ENCODE data around the gene C4orf50.

C4orf50 gene

DNA sequence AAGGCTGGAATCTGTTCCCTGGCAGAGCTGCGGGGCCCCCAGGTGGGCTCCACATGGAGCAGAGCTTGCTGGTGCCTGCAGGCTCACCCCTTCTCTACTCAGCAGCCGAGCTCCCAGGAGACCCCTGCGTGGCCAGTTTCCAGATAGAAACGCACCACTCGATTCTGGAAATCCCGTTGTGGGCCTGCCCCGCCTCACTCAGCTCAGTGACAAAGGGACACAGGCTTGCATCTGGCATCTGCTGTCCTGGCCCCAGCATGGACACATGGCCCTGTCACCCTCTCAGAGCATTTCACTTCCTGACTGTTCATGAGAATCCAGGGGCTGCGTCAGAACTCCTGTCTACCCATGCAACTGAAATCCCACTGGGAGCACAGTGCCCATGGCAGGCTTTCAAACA lies 20.5 kb upstream of the C4orf50 start:
- intact Hi-C loops (cut with DNase I; ENCODE audit: low total_unique reads) = no loop called here

DNA sequence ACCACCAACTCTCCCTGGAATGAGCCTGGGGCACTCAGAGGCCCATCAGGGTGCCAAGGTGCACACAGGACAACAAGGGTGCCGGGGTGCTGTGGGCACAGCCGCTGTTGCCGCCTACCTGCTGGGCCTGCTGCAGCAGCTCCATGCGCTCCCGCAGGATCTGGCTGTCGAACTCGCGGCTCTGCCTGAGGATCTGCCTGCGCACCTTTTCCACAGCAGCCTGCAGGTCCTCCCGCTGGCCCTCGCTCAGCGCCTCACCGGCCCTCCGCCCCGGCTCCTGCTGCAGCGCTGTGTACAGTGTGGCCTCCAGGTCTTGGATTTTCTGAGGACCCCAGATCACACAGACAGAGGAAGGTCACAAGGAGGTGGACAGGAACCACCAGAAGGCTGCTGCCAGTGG lies 17.6 kb upstream of the C4orf50 start:
- Histone ChIP-seq H3K4me1 (no peaks in the 10 kb centered on the region), H3K36me3 (no peaks in the 10 kb centered on the region), H3K27me3 (peaks cover 0 to 2% of the 10 kb centered on the region in 2 donors), H3K4me3 (no peak overlapping the region), H3K27ac (no peak overlapping the region), H3K9me3 (no peaks in the 10 kb centered on the region)
- intact Hi-C loops (cut with DNase I; ENCODE audit: low total_unique reads) = no loop called here
- TF ChIP-seq, protein P1, sequence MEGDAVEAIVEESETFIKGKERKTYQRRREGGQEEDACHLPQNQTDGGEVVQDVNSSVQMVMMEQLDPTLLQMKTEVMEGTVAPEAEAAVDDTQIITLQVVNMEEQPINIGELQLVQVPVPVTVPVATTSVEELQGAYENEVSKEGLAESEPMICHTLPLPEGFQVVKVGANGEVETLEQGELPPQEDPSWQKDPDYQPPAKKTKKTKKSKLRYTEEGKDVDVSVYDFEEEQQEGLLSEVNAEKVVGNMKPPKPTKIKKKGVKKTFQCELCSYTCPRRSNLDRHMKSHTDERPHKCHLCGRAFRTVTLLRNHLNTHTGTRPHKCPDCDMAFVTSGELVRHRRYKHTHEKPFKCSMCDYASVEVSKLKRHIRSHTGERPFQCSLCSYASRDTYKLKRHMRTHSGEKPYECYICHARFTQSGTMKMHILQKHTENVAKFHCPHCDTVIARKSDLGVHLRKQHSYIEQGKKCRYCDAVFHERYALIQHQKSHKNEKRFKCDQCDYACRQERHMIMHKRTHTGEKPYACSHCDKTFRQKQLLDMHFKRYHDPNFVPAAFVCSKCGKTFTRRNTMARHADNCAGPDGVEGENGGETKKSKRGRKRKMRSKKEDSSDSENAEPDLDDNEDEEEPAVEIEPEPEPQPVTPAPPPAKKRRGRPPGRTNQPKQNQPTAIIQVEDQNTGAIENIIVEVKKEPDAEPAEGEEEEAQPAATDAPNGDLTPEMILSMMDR (IDR thresholded peaks at IDR 0.05) = no peak
- DNase-seq = no peak

More for the DNA sequence above, 20.5 kb upstream of the C4orf50 start:
- H3K4me1 ChIP-seq = no peaks in the 10 kb centered on the region
- peaks cover 0 to 13% of the 10 kb centered on the region in 2 donors for H3K27me3 ChIP-seq
- TF ChIP-seq, protein P1 (IDR thresholded peaks at IDR 0.05) = no peak
- no peaks in the 10 kb centered on the region for H3K36me3 ChIP-seq
- no peak overlapping the region for H3K27ac ChIP-seq
- no peaks in the 10 kb centered on the region for H3K9me3 ChIP-seq
- H3K4me3 ChIP-seq = no peak overlapping the region
- no peak for DNase-seq

DNA sequence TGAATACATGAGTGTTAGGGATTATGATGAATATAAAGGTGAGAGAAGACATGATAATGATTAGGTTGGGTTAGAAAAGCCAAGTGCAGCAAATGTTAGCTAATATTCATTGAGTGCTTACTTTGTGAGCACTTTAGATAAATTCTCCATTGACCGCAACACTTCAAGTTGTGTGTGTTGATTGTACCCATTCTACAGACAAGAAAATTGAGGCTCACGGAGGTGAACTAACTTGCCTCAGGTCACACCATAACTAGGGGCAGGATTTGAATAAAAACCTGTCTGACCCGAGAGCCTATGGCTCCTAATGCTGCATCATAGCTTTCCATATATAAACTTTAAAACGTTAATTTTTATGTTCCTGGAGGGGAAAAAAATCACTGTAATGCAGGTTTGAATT lies 15.2 kb upstream of the C4orf50 start:
- H3K4me1 ChIP-seq = no peaks in the 10 kb centered on the region
- no peak for DNase-seq
- no peak overlapping the region for H3K4me3 ChIP-seq
- peaks cover 0 to 11% of the 10 kb centered on the region in 2 donors for H3K27me3 ChIP-seq
- intact Hi-C loops (cut with DNase I; ENCODE audit: low total_unique reads) = no loop called here
- H3K36me3 ChIP-seq = no peaks in the 10 kb centered on the region
- TF ChIP-seq, protein P1 (IDR thresholded peaks at IDR 0.05) = no peak
- H3K27ac ChIP-seq = no peak overlapping the region
- H3K9me3 ChIP-seq = no peaks in the 10 kb centered on the region

DNA sequence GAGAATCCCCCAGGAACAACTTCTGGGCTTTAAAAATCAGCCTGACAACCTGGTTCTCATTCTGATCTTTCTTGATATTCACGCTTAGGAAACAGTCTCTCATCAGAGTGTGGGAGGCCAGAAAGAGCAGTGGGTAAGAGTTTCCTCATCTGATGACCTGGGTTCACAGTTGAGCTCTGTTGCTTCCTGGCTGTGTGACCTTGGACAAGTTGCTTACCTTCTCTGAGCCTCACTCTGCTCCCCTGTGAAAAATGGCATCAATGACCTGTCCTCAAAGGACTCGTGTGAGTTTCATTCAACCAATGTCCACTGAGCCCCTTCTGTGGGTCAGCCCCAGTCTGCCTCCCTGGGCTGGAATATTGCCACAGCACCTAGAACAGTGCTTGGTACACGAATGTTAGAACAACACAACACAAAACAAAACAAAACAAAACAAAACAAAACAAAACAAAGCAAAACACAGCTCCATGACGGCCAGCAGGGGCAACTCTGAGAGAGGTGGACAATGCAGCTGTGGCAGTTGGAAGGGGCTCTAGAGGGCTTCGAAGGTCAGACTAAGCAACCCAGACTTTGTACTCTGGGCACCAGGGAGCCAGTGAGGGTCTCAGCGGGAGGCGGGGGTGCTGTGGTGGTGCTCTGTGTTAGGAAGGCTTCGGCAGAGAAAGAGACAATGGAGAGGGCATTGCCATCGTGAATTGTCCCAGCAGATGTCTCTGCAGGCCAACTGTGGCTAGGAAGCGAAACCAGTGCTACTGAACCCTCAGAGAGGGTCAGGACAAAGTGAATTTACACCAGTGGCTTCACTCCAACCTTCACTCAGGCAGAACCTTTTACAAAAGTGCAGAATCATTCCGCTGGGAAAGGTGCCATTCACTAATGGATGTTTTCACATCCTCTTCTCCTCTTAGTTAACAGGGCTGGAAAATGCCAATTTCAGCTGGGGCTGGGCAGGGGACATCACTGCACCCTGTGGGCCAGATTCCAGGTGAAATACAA lies 14.3 kb upstream of the C4orf50 start:
- DNase-seq = no peak
- no peaks in the 10 kb centered on the region for H3K4me1 ChIP-seq

DNA sequence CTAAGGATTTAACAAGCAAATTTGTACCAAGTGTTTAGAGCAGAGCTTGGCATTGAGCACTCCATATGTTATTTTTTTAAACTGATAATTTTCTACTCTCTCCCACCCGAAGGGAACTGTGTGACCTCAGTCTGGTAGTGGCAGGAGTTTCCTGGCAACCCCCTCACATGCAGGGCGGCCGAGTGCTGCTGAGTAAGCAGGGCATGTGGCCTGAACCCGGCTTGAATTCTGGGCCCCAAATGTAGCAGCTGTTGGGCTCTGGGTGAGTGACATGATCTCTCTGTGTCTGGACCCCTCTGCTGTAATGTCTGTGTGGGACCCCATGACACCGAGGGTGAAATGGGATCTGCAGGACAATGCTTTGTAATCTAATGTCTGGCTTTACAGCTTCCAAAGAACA lies 13.6 kb upstream of the C4orf50 start:
- Histone ChIP-seq H3K4me3 (no peak overlapping the region), H3K27me3 (peaks cover 0 to 11% of the 10 kb centered on the region in 2 donors), H3K27ac (no peak overlapping the region), H3K36me3 (no peaks in the 10 kb centered on the region), H3K4me1 (no peaks in the 10 kb centered on the region), H3K9me3 (no peaks in the 10 kb centered on the region)
- DNase-seq = no peak
- intact Hi-C loops (cut with DNase I; ENCODE audit: low total_unique reads) = no loop called here
- TF ChIP-seq, protein P1 (IDR thresholded peaks at IDR 0.05) = no peak

More for the DNA sequence above, 14.3 kb upstream of the C4orf50 start:
- no peak overlapping the region for H3K27ac ChIP-seq
- no peak overlapping the region for H3K4me3 ChIP-seq
- TF ChIP-seq, protein P1 (IDR thresholded peaks at IDR 0.05) = no peak
- peaks cover 0 to 11% of the 10 kb centered on the region in 2 donors for H3K27me3 ChIP-seq
- H3K9me3 ChIP-seq = no peaks in the 10 kb centered on the region
- H3K36me3 ChIP-seq = no peaks in the 10 kb centered on the region
- intact Hi-C loops (cut with DNase I; ENCODE audit: low total_unique reads) = no loop called here
